NCI-H510A (cell line): ENCODE data around the gene DCUN1D3.
"Not testable (repeated sequence)": the region's sequence is repeated elsewhere in the genome, so short reads cannot be mapped to it uniquely, and the experiment has no call there.

Experiments used
- DNase-seq: peaks from one replicate; lab custom pipeline; 2025; lab: John Stamatoyannopoulos, UW

The DCUN1D3 gene

DNA sequence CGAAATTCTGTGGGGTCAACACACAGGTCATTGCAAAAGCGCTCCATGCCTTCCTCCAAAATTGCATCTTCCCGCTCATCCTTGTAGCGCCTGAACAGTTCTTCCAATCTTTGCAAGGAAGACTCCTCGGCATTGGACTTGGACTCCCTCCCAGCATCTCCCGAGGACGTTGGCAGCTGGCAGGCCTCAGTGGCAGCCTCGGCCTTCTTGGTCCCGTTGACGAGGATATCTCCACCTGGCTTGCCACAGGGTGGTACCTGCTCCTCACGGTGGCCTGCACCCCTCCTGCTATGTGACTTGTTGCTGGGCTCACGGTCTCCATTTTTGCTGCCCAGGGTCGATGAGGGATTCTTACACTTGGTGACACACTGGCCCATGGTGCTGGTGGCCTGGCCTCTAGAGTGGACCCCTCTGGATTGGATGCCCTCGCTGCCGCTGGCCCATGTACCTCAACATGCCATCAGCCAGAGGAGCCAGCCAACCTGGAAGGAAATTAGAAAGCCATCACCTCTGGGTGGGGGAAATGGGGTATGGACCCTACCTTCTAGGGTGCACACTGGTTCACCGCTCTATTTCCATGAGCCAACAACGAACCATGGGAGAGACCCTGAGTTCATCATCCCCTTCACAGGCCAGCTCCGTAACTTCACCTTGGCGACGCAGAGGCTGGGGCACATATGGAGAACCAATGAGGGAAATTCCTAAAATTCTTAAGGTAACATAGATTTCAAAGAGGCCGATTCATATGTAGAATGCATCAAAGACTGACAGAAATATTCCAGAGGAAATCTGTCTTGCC is 37.8 kb downstream of the DCUN1D3 start:
- DNase-seq = no peak

- DNase-seq = not testable (repeated sequence)
Measured at GRCh38 chr16:20860995-20861394, 39.2 kb downstream of the DCUN1D3 start.

DNA sequence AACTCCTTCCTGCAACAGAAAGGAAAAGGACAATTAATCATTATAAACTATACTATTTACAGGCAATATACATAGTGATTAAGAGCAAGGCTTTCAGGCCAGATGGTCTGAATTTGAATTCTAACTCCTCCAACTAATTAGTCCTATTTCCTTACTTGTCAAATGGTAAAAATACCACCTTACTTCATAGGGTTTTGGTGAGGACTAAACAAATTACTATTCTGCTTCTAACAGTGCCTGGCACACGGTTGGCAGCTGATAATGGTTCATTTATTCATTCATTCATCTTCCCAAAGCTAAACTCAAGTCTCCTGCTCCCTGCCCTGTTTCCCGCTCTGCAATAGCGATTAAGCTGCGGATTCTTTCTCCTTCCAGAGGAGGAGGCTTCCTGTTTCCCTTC is 39.8 kb downstream of the DCUN1D3 start:
- DNase-seq = no peak

- DNase-seq = no peak
Measured at GRCh38 chr16:20859699-20860098, 40.5 kb downstream of the DCUN1D3 start.

DNA sequence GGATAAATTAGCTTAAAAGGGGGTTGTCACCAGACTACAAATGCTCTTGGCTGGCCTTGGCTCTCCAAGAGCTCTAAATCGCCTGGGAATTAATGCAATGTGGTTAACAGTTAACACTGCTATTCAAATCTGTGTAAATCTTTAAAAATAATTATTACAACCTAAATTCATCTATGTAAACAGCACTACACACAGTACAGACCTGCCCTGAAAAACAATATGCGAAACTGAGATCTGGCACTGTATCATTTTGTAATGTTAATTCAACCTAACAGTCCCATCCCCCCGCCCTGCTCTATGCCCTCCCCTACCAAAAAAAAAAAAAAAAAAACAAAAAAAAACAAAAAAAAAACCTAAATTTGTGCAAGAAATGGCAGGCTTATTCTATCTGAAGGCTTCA is 40.9 kb downstream of the DCUN1D3 start:
- no peak for DNase-seq

GRCh38 chr16:20857281-20857680 is 42.9 kb downstream of the DCUN1D3 start:
- no peak for DNase-seq

DNA sequence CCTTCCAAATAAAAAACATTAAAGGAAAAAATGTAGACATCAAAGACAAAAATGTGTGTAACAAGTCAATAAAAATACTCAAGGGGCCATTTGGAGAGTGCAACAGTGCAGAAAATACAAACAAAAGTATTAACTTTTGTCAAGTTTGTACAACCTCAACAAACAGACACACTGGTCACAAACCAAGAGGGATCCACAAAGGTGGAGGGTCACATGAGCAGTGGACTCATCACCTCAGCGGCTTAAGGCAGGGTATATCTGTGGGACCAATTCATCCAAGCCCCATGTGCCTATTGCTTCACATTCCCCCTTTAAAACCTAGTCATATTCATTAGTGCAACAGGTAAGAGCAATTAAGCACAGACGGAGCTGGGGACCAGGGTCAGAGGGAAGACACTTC is 45.2 kb downstream of the DCUN1D3 start:
- DNase-seq = no peak

GRCh38 chr16:20853981-20854620 is 46.1 kb downstream of the DCUN1D3 start:
- DNase-seq = no peak

GRCh38 chr16:20853143-20853542 is 47.0 kb downstream of the DCUN1D3 start:
- no peak for DNase-seq

- DNase-seq = no peak
Measured at GRCh38 chr16:20851601-20852000, 48.6 kb downstream of the DCUN1D3 start.

- DNase-seq = no peak
Measured at GRCh38 chr16:20850981-20851380, 49.2 kb downstream of the DCUN1D3 start.

GRCh38 chr16:20849589-20850390 is 50.4 kb downstream of the DCUN1D3 start:
- DNase-seq = no peak

DNA sequence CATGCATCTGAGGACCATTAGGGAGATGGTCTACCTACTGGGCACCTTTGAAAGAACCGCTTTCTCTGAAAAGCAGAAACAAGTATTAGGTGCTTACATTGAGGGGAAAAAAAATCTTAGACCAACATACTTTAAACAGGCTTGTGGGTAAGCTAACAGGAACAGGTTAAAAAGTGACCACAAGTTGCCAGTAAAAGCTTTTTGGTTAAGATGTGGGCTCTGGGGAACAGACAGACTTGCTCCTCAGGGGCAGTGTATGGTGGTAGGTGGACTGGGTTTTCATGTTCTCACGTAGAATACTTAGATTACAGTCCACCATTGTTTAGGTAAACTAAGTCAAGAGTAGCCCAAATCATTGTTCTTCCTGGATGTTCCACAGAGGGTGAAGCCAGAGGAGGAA is 52.6 kb downstream of the DCUN1D3 start:
- DNase-seq = no peak

- DNase-seq = no peak
Measured at GRCh38 chr16:20846551-20846950, 53.6 kb downstream of the DCUN1D3 start.

DNA sequence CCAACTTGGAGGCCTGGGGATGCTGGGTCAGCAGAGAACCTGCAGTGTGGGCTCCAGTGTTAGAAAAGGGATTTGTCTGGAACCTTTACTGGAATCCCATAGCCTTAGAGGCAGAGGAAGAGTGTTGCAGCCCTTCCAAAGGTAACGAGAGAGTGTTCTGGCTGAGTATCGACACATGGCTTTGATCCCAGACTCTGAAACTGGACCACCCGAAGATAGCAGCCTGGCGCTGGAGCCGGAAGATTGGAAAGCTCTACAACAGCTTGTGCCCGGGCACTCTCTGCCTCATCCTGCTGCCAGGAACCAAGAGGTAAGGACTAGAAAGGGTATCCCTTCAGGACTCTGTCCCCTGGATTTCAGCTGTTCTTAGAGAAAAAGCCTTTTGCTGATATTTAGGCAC is 54.1 kb downstream of the DCUN1D3 start:
- no peak for DNase-seq

DNA sequence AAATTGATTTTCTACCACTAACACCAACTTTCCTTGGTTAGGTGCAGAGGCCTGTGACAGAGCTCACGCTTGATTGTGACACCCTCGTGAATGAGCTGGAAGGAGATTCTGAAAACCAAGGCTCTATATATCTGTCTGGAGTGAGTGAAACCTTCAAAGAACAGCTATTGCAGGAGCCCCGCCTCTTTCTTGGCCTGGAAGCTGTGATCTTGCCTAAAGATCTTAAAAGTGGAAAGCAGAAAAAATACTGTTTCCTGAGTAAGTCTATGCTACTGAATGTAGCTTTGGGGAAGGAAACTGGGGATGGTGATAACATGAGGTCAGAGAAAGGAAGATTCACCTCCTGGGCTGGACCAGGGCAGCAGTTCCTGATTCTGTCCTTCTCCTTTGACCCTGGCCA is 55.6 kb downstream of the DCUN1D3 start:
- DNase-seq = no peak

GRCh38 chr16:20844054-20844453 is 56.1 kb downstream of the DCUN1D3 start:
- no peak for DNase-seq

- no peak for DNase-seq
Measured at GRCh38 chr16:20839504-20839903, 60.7 kb downstream of the DCUN1D3 start.

DNA sequence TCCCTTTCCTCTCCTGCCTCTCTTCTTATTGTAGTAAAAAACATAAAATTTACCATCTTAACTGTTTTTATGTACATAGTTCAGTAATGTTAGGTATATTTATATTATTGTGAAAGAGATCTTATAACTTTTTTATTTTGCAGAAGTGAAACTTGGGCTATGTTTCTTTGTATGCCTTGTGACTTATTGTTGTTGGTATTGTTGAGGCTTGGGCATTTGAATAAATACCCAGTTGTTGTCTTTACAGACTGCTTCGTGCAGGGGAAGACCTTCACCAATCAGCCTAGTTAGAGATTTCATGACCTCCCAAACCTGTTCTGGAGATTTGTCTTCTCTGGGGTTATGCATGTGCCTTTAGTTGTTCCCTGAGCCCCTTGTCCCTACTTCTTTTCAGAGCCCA is 61.9 kb downstream of the DCUN1D3 start:
- DNase-seq = no peak

GRCh38 chr16:20833086-20833485 is 67.1 kb downstream of the DCUN1D3 start:
- DNase-seq = no peak

DNA sequence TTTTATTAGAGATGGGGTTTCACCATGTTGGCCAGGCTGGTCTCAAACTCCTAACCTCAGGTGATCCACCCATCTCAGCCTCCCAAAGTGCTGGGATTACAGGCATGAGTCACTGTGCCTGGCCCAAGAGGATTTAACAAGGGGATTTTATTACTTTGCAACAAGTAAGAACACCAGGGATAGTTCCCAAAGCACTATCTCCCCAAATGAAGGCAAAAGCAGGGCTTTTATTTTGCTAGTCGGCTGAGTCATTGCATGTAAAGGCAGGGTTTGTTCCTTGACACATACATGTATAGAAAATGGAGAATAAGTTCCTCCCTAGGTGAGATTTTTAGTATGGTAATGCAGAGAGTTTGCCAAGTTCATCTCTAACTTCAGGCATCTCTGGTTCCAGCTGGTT is 69.8 kb downstream of the DCUN1D3 start:
- no peak for DNase-seq

DNA sequence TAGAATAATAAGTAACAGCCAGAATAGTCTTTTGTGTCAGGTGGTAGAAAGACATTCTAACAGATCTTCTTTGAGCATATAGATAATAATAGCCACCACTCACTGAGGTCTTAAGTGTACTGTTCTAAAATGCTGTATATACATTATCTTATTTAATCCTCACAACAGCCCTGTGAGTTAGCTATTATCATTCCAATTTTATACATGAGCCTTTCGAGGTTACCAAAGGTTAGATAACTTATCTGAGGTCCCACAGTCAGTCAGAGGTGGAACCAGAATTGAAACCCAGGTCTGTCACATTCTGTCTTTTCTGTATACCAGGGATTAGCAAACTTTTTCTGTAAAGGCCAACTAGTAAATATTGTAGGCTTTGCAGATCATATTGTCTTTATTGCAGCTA is 70.6 kb downstream of the DCUN1D3 start:
- no peak for DNase-seq

DNA sequence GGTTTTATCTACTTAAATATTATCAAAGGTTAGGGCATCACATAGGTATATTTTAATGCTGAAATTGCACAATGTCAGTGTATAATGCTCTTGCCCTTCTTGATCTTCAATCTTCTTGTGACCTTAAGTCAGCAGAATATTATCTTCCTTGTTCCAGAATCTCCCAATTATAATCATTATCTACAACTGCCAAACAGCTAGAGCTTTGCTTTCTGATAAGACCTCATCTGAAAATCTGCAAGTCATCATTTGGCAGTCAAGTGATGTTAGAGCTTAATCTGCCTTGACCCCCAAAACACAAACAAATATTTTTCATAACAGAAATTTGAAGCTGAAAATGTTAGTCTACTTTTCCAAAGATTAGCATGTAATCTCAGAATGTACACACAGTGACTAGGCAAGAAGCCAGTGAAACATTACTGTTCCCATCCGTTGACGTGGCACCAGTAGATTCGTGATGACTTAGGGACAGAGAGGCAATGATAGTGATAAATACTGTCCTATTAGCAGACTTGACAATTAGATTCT is 74.1 kb downstream of the DCUN1D3 start:
- DNase-seq = no peak
